ENCODE results near the gene PTPRE. TPM values are rescaled to one million over a fixed set of nuclear protein-coding genes. Genes with fewer than 3 reads are reported as not detected.

Gene PTPRE
- total RNA-seq, 1 donor from 2014 or later: 16.3 TPM

Other genes with a start within 250 kb of the PTPRE start
- not detected for gene FOXI2, start 169.9 kb upstream of the PTPRE start, total RNA-seq
- gene CLRN3, start 14.2 kb upstream of the PTPRE start, total RNA-seq: not detected
- 1.2 TPM for gene MKI67, start 219.3 kb downstream of the PTPRE start, total RNA-seq

Data from frontal cortex (tissue), 1 donor.